GM19452 (cell line): ENCODE measurements around the gene PHLDB2.
"Not testable (repeated sequence)": the region's sequence is repeated elsewhere in the genome, so short reads cannot be mapped to it uniquely, and the experiment has no call there.

Experiments
- ATAC-seq: cut with Tn5 transposase; IDR thresholded peaks from one replicate; pipeline ENCODE4 v1.9.1; 2021; ENCODE audit not compliant: unreplicated experiment

The PHLDB2 gene

DNA sequence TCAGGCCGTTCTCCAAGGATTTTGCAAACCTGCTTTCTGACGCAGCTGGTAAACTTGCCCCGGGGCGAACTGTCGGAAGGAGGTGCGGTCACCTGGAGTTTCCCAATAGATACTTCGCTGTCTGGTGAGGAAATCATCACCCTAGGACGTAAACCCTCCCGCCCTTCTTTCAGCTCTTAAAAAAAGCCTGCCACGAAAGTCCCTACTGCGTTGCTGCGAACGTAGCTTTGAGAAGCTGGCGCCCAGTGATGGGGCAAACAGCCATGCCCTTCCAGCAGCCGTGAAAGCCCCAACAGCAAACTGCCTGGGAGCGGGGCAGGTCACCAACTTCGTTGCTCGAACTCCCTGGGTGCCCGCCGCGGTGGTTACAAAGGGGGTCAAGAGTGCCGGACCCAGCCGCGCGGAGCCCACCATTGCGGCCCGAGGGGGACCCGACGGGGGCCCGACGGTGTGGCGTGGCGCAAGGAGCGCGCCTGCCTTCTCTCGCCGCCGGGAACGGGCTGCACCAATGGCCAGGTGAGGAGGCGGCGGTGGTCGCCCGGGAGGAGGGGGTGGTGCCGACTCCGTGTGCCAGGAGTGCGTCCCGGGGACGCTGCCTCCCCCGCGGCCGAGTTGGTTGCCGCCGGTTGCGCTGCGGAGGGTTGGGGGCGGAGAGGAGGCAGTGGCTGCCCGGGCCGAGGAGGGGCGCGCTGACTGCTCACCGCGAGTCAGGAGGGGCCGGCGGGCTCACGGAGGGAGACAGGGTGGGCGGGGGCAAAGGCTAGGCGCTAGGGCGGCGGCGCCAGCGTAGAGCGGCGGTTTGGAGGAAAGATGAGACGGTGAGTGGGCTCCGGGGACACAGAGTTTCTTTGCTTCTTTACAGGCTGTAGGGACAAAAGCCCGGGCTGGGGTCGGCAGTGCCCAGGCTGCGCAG, at the start of gene PHLDB2:
TSS of gene PHLDB2 (plus strand) at position 205 of the 913 bp plus-strand sequence. CDS start 24,813 bp downstream, outside the sequence.
- ATAC-seq = no peak

DNA sequence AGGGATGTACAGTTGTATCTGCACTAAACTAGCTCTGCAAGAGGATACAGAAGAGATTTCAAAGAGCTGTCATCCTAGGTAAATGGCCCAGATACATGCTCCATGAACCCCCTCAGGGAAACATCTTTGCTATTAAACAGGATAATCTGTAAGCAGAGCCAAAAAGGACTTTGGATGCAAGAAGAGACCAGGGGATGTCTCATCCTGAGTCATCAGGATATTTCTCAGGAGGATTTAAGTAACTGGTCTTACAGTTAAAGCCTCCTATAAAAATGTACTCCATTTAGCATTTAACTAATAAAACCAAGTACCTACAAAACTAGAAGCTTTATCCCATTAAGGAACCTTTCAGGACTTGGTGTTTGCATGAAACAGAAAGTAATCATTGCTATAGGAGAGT, 48.2 kb upstream of the PHLDB2 start:
- no peak for ATAC-seq

DNA sequence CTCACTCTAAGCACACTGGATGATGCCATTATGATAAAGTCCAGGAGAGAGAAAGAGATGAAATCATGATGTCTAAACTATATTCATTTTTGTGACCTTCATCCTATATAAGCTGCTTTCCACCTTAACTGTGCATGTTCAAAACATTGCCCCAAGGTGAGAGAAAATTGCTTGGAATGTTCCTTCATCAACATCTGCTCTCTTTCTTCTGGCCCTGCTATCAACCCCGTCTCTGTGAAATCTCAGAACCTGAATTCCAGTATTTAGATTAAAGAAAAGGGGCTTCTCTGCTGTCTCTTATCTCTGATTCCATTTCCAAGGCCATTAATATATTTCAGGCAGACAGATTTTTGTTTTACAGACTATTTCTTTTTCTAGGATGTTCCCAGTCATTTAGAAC, 47.3 kb upstream of the PHLDB2 start:
- ATAC-seq = no peak

- no peak for ATAC-seq
Measured at GRCh38 chr3:111812701-111813100, 46.4 kb upstream of the PHLDB2 start.

- no peak for ATAC-seq
Measured at GRCh38 chr3:111813441-111813840, 45.6 kb upstream of the PHLDB2 start.

- ATAC-seq = no peak
Measured at GRCh38 chr3:111813979-111814378, 45.1 kb upstream of the PHLDB2 start.

DNA sequence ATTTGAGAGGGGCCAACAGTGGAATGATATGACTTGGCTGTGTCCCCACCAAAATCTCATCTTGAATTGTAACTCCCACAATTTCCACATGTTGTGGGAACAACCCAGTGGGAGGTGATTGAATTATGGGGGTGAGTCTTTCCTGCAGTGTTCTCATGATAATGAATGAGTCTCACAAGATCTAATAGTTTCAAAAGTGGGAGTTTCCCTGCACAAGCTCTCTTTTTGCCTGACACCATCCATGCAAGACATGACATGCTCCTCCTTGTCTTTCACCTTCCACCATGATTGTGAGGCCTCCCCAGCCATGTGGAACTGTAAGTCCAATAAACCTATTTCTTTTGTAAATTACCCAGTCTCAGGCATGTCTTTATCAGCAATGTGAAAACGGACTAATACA, 42.3 kb upstream of the PHLDB2 start:
- not testable (repeated sequence) for ATAC-seq

- no peak for ATAC-seq
Measured at GRCh38 chr3:111819927-111820326, 39.1 kb upstream of the PHLDB2 start.

DNA sequence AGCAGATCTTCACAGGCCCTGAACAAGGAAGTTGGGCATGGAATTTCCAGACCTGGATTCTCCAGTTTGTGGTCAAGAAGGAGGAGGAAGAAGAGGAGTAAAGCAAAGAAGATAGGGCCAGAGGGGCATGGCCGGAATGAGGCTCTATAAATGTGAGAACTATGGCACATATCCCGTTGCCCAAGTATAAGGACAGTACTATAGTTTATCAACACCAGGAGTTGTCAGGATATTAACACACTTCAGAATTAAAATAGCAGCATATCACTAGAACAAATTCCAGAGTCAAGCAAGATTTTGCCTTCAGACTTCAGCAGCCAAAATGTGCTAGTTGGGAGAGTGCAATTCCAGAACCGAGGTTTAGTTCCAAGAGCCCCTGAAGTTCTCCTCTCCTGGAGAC, 38.4 kb upstream of the PHLDB2 start:
- ATAC-seq = no peak

- ATAC-seq = no peak
Measured at GRCh38 chr3:111821891-111822290, 37.2 kb upstream of the PHLDB2 start.

GRCh38 chr3:111822804-111823203, 36.3 kb upstream of the PHLDB2 start:
- no peak for ATAC-seq

DNA sequence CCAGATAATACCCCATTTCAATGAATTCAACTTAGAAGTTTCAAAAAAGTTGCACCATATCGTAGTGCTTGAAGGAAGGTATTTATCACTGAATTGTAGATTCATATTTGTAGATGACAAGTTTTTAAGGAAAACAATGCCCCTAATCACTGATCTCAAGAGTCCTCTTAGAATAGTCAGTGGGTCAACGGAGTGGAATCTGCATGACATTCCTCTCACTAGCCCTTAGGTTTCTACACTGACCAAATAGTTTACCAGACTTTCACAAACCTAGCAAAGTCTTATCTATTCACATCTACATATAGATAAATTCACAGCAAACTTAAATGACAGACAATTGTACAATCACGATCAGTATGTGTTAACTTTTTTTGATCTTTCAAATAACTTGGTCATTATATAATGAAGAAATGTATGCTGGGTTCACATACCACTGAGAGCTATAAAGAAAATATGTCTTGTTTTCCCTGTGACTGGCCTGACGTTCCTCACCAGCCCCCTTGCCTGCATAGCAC, 35.7 kb upstream of the PHLDB2 start:
- ATAC-seq = no peak

- no peak for ATAC-seq
Measured at GRCh38 chr3:111824351-111824750, 34.7 kb upstream of the PHLDB2 start.

DNA sequence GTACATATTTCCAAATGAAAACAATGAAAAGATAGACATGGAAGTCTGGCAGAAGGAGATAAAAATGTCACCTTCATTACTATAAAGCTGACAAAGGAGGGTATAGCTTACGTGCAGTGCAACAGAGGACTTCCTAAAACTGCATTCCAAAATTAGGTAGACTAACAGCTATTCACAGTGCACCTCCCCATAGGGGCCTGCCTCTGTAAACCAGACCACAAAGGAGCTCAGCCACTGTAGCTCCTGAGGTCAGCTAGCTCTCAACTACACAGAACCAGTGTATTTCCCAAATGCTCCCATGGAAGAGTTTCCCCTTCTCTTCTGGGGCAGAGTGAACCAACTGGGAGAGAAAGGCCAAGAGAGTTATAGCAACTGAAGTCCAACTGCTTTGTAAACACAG, 31.2 kb upstream of the PHLDB2 start:
- no peak for ATAC-seq

GRCh38 chr3:111828530-111828929, 30.5 kb upstream of the PHLDB2 start:
- ATAC-seq = no peak

- no peak for ATAC-seq
Measured at GRCh38 chr3:111829023-111829422, 30.0 kb upstream of the PHLDB2 start.

DNA sequence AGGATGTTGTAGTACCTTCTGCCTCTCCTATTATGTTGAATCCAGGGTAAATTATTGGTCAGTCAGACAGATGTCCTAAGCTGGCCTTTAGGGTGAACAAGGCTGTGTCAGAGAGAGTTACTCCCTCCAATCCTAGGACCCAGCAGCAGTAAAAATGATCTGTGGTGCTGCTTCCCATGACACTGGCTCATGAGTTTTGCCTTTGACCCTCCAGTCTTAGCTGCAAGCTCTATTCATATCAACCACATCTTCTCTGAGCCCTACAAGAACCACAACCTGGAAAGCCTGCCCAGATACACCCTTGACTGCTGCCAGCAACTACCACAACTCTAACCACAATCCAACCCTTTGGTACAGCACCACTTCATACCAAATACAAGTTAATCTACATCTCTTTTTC, 27.2 kb upstream of the PHLDB2 start:
- no peak for ATAC-seq

DNA sequence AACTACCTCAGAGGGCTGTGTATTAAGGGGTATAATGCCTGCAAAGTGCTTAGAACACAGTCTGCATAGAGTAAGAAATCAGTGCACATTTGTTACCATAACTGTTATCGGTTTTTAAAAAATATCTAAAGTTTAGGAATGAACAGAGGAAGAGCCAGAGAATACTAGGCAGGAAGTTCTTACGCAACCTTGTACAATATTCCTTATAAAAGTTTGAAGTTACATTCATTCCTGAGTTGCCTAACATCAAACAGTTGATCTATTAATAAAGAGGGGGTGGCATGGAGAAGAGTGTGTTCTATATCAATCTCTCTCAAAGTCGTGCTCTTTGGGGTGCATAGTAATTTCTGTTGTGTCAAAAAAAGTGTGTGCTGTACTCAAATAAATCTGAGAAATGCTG, 22.0 kb upstream of the PHLDB2 start:
- ATAC-seq = no peak

DNA sequence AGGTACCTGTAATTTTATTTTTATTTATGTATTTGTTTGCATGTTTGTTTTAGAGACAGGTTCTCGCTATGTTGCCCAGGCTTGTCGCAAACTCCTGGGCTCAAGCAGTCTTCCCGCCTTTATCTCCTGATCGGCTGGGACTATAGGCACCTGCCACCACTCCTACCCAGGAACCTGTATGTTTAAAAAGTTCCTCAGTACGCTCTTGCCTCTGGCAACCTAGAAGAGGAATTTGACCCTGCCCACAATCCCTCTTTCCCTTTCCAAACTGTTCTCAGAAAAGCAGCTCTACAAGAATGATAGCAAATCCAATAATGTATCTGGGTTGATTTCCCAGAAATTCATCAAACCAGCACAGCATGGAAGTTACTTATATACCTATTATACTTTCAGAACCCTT, 20.9 kb upstream of the PHLDB2 start:
- ATAC-seq = no peak

GRCh38 chr3:111846039-111846438, 13.0 kb upstream of the PHLDB2 start:
- no peak for ATAC-seq

- ATAC-seq = no peak
Measured at GRCh38 chr3:111846717-111847116, 12.3 kb upstream of the PHLDB2 start.

DNA sequence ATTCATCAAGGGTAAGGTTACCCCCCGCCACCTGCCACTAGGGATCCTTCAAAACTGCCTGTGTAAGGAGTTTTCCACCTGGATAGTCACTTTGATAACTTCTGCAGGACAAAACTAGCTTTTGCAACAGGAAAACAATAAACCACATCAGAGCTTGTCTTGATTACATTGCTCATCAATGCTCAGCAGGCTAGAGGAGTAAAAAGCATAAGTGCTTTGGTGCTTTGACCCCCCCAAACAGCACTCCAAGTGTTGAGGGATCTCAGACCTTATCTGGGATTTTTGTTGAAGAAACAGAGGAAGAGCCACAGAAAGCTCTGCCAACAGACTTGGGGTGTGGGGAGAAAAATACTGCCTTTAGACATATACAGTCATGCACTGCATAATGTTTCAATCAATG, 10.8 kb upstream of the PHLDB2 start:
- ATAC-seq = no peak

GRCh38 chr3:111848778-111849177, 10.3 kb upstream of the PHLDB2 start:
- no peak for ATAC-seq
